ENCODE measurements around the gene MYL12A.

Gene MYL12A

GRCh38 chr18:3225588-3225987 is 22.0 kb upstream of the MYL12A start:
- H2AFZ ChIP-seq (ENCODE audit: low read length): no peak overlapping the region
- H3K4me3 ChIP-seq (ENCODE audit: low read depth, low read length, poor library complexity, severe bottlenecking): no peak overlapping the region
- no peaks in the 10 kb centered on the region for H3K79me2 ChIP-seq (ENCODE audit: insufficient read depth, low read length)
- no peaks in the 10 kb centered on the region for H3K9me3 ChIP-seq (ENCODE audit: low read length)
- H3K9ac ChIP-seq (ENCODE audit: low read length): no peak overlapping the region
- H3F3A ChIP-seq (ENCODE audit: insufficient read depth, low read length): no peaks in the 10 kb centered on the region
- no peak for TF ChIP-seq EZH2 (IDR thresholded peaks at IDR 0.05; ENCODE audit: borderline replicate concordance, low read length)
- no peak for TF ChIP-seq CTCF (IDR thresholded peaks at IDR 0.05; ENCODE audit: low read length)
- H3K4me1 ChIP-seq (ENCODE audit: insufficient read depth, low read length, severe bottlenecking): no peaks in the 10 kb centered on the region
- H3K27ac ChIP-seq (ENCODE audit: low read depth, low read length, poor library complexity, severe bottlenecking): no peak overlapping the region
- H3K4me2 ChIP-seq (ENCODE audit: low read length): no peak overlapping the region
- H3K9me2 ChIP-seq (ENCODE audit: low read depth, low read length): no peaks in the 10 kb centered on the region
- H3K36me3 ChIP-seq (ENCODE audit: insufficient read depth, low read length): no peaks in the 10 kb centered on the region
- H4K20me1 ChIP-seq (ENCODE audit: insufficient read depth, low read length): no peaks in the 10 kb centered on the region
- H3K27me3 ChIP-seq (ENCODE audit: insufficient read depth, low read length): no peaks in the 10 kb centered on the region

- H3K9me2 ChIP-seq (ENCODE audit: low read depth, low read length): no peaks in the 10 kb centered on the region
- TF ChIP-seq EZH2 (IDR thresholded peaks at IDR 0.05; ENCODE audit: borderline replicate concordance, low read length): no peak
- no peak for TF ChIP-seq CTCF (IDR thresholded peaks at IDR 0.05; ENCODE audit: low read length)
- H3K4me1 ChIP-seq (ENCODE audit: insufficient read depth, low read length, severe bottlenecking): no peaks in the 10 kb centered on the region
- no peak overlapping the region for H3K27ac ChIP-seq (ENCODE audit: low read depth, low read length, poor library complexity, severe bottlenecking)
- H3K9me3 ChIP-seq (ENCODE audit: low read length): no peaks in the 10 kb centered on the region
- H3K4me3 ChIP-seq (ENCODE audit: low read depth, low read length, poor library complexity, severe bottlenecking): no peak overlapping the region
- no peak overlapping the region for H3K9ac ChIP-seq (ENCODE audit: low read length)
- H3K36me3 ChIP-seq (ENCODE audit: insufficient read depth, low read length): no peaks in the 10 kb centered on the region
- H3K79me2 ChIP-seq (ENCODE audit: insufficient read depth, low read length): no peaks in the 10 kb centered on the region
- no peak overlapping the region for H3K4me2 ChIP-seq (ENCODE audit: low read length)
- no peaks in the 10 kb centered on the region for H3K27me3 ChIP-seq (ENCODE audit: insufficient read depth, low read length)
- H3F3A ChIP-seq (ENCODE audit: insufficient read depth, low read length): no peaks in the 10 kb centered on the region
- H4K20me1 ChIP-seq (ENCODE audit: insufficient read depth, low read length): no peaks in the 10 kb centered on the region
- H2AFZ ChIP-seq (ENCODE audit: low read length): no peak overlapping the region
Observed at GRCh38 chr18:3226048-3226447, 21.6 kb upstream of the MYL12A start.

GRCh38 chr18:3230401-3231334 is 16.9 kb upstream of the MYL12A start:
- Histone ChIP-seq H3K4me1 (ENCODE audit: insufficient read depth, low read length, severe bottlenecking) (peaks cover 9% of the 10 kb centered on the region), H3F3A (ENCODE audit: insufficient read depth, low read length) (no peaks in the 10 kb centered on the region), H4K20me1 (ENCODE audit: insufficient read depth, low read length) (no peaks in the 10 kb centered on the region), H3K4me3 (ENCODE audit: low read depth, low read length, poor library complexity, severe bottlenecking) (no peak overlapping the region), H3K4me2 (ENCODE audit: low read length) (no peak overlapping the region), H3K27me3 (ENCODE audit: insufficient read depth, low read length) (no peaks in the 10 kb centered on the region), H3K36me3 (ENCODE audit: insufficient read depth, low read length) (no peaks in the 10 kb centered on the region), H2AFZ (ENCODE audit: low read length) (no peak overlapping the region), H3K9me2 (ENCODE audit: low read depth, low read length) (no peaks in the 10 kb centered on the region), H3K9ac (ENCODE audit: low read length) (no peak overlapping the region), H3K27ac (ENCODE audit: low read depth, low read length, poor library complexity, severe bottlenecking) (no peak overlapping the region), H3K9me3 (ENCODE audit: low read length) (no peaks in the 10 kb centered on the region), H3K79me2 (ENCODE audit: insufficient read depth, low read length) (no peaks in the 10 kb centered on the region)
- no peak for TF ChIP-seq EZH2 (IDR thresholded peaks at IDR 0.05; ENCODE audit: borderline replicate concordance, low read length)
- TF ChIP-seq CTCF (IDR thresholded peaks at IDR 0.05; ENCODE audit: low read length): no peak

Data from OCI-LY1 (cell line).